GM10266 (cell line): ENCODE measurements around the gene PLXNA4.

Source experiments
- DNase-seq: peaks from one replicate; pipeline ENCODE4 v3.0.0; 2012; ENCODE audit errors: extremely low spot score
- CTCF ChIP-seq: IDR thresholded peaks from 2 replicates; pipeline ENCODE4 v1.5.1; 2012; ENCODE audit warnings: mild to moderate bottlenecking, low read depth; ENCODE audit not compliant: control insufficient read depth, insufficient read depth; ENCODE audit errors: missing control alignments

Gene PLXNA4

GRCh38 chr7:132503415-132503814, 72.9 kb downstream of the PLXNA4 start:
- no peak for DNase-seq
- TF ChIP-seq CTCF, result no peak

- TF ChIP-seq CTCF, result no peak
These were observed 74.3 kb downstream of the PLXNA4 start for GRCh38 chr7:132501956-132502355.

GRCh38 chr7:132500727-132501440, 75.4 kb downstream of the PLXNA4 start:
- DNase-seq, result no peak
- no peak for TF ChIP-seq CTCF

More at GRCh38 chr7:132501956-132502355, 74.3 kb downstream of the PLXNA4 start:
- DNase-seq, result no peak

DNA sequence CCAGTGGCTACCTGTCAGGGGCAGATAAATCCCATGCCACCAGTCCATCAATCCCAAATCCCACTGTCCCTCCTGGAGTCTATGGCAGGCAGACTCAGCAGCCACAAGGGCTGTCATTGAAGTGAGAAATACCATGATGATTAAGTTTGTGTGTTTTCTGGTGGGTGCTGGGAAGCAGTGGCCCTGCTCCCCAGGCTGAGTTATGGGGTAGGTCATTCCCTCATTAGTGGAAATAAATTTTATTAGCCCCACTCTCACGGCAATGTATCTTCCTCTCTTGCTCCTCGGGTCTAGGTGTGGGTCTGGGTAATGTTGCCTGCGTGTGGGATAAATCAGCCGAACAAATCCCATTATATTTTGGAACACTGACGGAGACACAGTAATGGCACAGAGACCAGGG, 76.8 kb downstream of the PLXNA4 start:
- no peak for DNase-seq
- TF ChIP-seq CTCF, result no peak

DNA sequence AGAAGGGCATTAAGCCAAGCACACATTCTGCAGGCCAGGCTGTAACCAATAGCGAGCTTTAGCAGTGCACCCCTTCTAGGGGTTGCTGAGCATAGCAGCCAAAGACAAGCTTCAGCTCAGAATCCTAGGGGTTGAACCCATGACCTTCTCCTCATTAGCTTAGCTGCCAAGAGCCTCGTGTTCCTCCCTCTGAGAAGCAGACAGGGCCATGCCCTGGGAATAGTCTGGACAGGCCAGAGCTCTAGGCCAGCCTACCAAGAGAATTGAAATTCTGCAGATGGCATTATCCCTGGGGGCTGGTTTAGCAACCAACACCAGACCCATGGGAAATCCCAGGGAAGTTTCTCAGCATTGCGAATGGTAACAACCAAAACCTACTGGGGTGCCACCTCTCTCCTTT, 77.2 kb downstream of the PLXNA4 start:
- DNase-seq, result no peak

DNA sequence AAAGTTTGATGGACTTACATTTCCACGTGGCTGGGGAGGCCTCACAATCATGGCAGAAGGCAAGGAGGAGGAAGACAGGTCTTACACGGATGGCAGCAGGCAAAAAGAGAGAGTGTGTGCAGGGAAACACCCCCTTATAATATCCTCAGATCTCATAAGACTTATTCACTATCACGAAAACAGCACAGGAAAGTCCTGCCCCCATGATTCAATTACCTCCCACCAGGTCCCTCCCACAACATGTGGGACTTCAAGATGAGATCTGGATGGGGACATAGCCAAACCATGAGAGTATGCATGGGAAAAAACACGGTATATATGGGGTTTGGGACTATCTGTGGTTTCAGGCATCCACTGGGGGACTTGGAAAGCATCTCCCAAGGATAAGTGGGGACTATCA, 78.0 kb downstream of the PLXNA4 start:
- no peak for TF ChIP-seq CTCF
- DNase-seq, result no peak

More for the DNA sequence above, 77.2 kb downstream of the PLXNA4 start:
- no peak for TF ChIP-seq CTCF

GRCh38 chr7:132497098-132497497, 79.2 kb downstream of the PLXNA4 start:
- no peak for TF ChIP-seq CTCF
- DNase-seq, result no peak
